HUES48 (cell line): ENCODE results near the gene TAOK1.

ENCODE experiments used
- H3K27ac ChIP-seq: one replicate; pipeline ENCODE4 v1.7.0; 2013; ENCODE audit warnings: low read depth, low read length, inconsistent platforms
- H3K27me3 ChIP-seq: 2 replicates; pipeline ENCODE4 v1.6.1; 2013; ENCODE audit warnings: mild to moderate bottlenecking, low read length; ENCODE audit not compliant: control insufficient read depth, insufficient read depth
- H3K36me3 ChIP-seq: 2 replicates; pipeline ENCODE4 v1.6.1; 2013; ENCODE audit warnings: low read length; ENCODE audit not compliant: control insufficient read depth, insufficient read depth
- H3K4me1 ChIP-seq: 2 replicates; pipeline ENCODE4 v1.6.1; 2013; ENCODE audit warnings: mild to moderate bottlenecking, low read length; ENCODE audit not compliant: control insufficient read depth, insufficient read depth
- H3K4me3 ChIP-seq: 2 replicates; pipeline ENCODE4 v1.5.1; 2013; ENCODE audit warnings: mild to moderate bottlenecking, low read depth, low read length
- H3K9ac ChIP-seq: 2 replicates; pipeline ENCODE4 v1.6.1; 2013; ENCODE audit warnings: mild to moderate bottlenecking, low read depth, low read length, moderate library complexity
- H3K9me3 ChIP-seq: 2 replicates; pipeline ENCODE4 v1.6.1; 2013; ENCODE audit warnings: low read length; ENCODE audit not compliant: control insufficient read depth, insufficient read depth

Gene TAOK1

GRCh38 chr17:29401258-29401657 is 11.1 kb downstream of the TAOK1 start:
- H3K27ac ChIP-seq: no peak overlapping the region
- no peaks in the 10 kb centered on the region for H3K9me3 ChIP-seq
- no peaks in the 10 kb centered on the region for H3K4me1 ChIP-seq
- no peaks in the 10 kb centered on the region for H3K27me3 ChIP-seq
- peaks cover 14% of the 10 kb centered on the region; the same call in 1 of the 2 replicates for H3K36me3 ChIP-seq
- H3K4me3 ChIP-seq: no peak overlapping the region
- H3K9ac ChIP-seq: no peak overlapping the region

- peaks cover 5% of the 10 kb centered on the region; the same call in 1 of the 2 replicates for H3K36me3 ChIP-seq
- H3K9me3 ChIP-seq: no peaks in the 10 kb centered on the region
- H3K27me3 ChIP-seq: no peaks in the 10 kb centered on the region
- no peak overlapping the region for H3K27ac ChIP-seq
- H3K4me3 ChIP-seq: no peak overlapping the region
- no peak overlapping the region for H3K9ac ChIP-seq
- H3K4me1 ChIP-seq: no peaks in the 10 kb centered on the region
Observed at GRCh38 chr17:29407856-29408255, 17.7 kb downstream of the TAOK1 start.

DNA sequence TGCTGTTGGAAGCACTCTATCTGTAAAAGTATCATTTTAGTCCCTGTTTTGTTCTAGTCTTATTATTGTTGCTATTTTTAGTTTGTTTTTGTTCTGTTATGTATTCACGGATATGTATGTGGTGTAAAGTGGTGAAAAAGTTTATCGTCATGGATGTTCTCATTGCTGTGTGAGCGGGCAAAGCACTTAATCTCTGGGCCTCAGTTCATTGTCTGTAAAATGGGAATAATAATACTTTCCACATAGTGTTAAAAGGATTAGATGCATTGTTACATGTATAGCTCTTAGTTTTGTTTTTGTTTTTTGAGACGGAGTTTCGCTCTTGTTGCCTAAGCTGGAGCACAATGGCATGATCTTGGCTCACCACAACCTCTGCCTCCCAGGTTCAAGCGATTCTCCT is 19.8 kb downstream of the TAOK1 start:
- no peak overlapping the region for H3K4me3 ChIP-seq
- no peaks in the 10 kb centered on the region for H3K4me1 ChIP-seq
- no peaks in the 10 kb centered on the region for H3K27me3 ChIP-seq
- H3K9me3 ChIP-seq: no peaks in the 10 kb centered on the region
- H3K27ac ChIP-seq: no peak overlapping the region
- no peaks in the 10 kb centered on the region for H3K36me3 ChIP-seq
- H3K9ac ChIP-seq: no peak overlapping the region

GRCh38 chr17:29412780-29413565 is 22.8 kb downstream of the TAOK1 start:
- Histone ChIP-seq H3K4me3 (no peak overlapping the region), H3K9me3 (no peaks in the 10 kb centered on the region), H3K27ac (no peak overlapping the region), H3K9ac (no peak overlapping the region), H3K27me3 (no peaks in the 10 kb centered on the region), H3K4me1 (no peaks in the 10 kb centered on the region), H3K36me3 (no peaks in the 10 kb centered on the region)

DNA sequence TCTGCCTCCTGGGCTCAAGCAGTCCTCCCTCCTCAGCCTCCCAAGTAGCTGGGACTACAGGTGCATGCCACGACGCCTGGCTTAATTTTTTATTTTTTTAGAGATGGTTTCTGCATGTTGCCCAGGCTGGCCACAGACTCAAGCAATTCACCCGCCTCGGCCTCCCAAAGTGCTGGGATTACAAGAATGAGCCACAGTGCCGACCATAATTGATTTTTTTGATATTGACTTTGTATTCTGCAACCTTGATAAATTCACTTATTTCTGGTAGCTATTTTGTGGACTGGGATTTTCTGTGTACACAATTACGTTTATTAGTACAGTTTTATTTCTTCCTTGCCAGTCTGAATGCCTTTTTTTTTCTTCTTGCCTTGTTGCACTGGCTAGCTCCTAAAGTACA is 30.0 kb downstream of the TAOK1 start:
- H3K36me3 ChIP-seq: no peaks in the 10 kb centered on the region; the same call in 1 of the 2 replicates
- no peaks in the 10 kb centered on the region for H3K4me1 ChIP-seq
- H3K9me3 ChIP-seq: no peaks in the 10 kb centered on the region
- H3K27ac ChIP-seq: no peak overlapping the region
- H3K9ac ChIP-seq: no peak overlapping the region
- no peak overlapping the region for H3K4me3 ChIP-seq
- no peaks in the 10 kb centered on the region for H3K27me3 ChIP-seq

DNA sequence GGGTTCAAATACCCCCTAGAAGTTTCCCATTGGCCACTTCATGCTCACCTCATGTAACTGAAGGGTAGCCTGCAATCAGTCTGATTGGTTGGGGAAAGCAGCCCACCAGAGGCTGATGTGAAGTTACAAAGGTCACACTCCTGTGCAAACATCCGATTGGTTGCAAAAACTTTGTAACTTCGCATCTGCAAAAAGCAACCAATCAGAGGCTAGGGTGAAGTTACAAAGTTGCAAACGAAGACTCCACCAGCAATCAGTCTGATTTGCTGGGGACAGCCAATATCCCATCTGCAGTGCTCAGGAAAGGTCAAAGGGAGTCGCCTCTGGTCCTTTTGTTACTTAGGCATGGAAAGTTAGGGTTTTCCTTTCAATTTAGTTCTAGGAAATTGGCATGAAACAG is 40.1 kb downstream of the TAOK1 start:
- Histone ChIP-seq H3K4me1 (peaks cover 8% of the 10 kb centered on the region), H3K36me3 (no peaks in the 10 kb centered on the region), H3K9me3 (no peaks in the 10 kb centered on the region), H3K9ac (no peak overlapping the region), H3K4me3 (no peak overlapping the region), H3K27ac (no peak overlapping the region), H3K27me3 (no peaks in the 10 kb centered on the region)

- H3K4me1 ChIP-seq: peaks cover 8% of the 10 kb centered on the region
- H3K27me3 ChIP-seq: no peaks in the 10 kb centered on the region
- no peak overlapping the region for H3K9ac ChIP-seq
- H3K36me3 ChIP-seq: no peaks in the 10 kb centered on the region
- H3K27ac ChIP-seq: peak overlapping the region; percentile 12
- no peak overlapping the region for H3K4me3 ChIP-seq
- H3K9me3 ChIP-seq: no peaks in the 10 kb centered on the region
Observed at GRCh38 chr17:29433541-29433940, 43.4 kb downstream of the TAOK1 start.

GRCh38 chr17:29434550-29434949 is 44.4 kb downstream of the TAOK1 start:
- Histone ChIP-seq H3K36me3 (peaks cover 4% of the 10 kb centered on the region; the same call in 1 of the 2 replicates), H3K27ac (no peak overlapping the region), H3K9me3 (no peaks in the 10 kb centered on the region), H3K4me1 (peaks cover 8% of the 10 kb centered on the region), H3K27me3 (no peaks in the 10 kb centered on the region), H3K4me3 (no peak overlapping the region), H3K9ac (no peak overlapping the region)

- no peak overlapping the region for H3K9ac ChIP-seq
- no peak overlapping the region for H3K4me3 ChIP-seq
- no peak overlapping the region for H3K27ac ChIP-seq
- H3K36me3 ChIP-seq: peaks cover 4% of the 10 kb centered on the region; the same call in 1 of the 2 replicates
- no peaks in the 10 kb centered on the region for H3K9me3 ChIP-seq
- no peaks in the 10 kb centered on the region for H3K27me3 ChIP-seq
- H3K4me1 ChIP-seq: peaks cover 3% of the 10 kb centered on the region
Observed at GRCh38 chr17:29442451-29442850, 52.3 kb downstream of the TAOK1 start.

- Histone ChIP-seq H3K27ac (no peak overlapping the region), H3K4me3 (no peak overlapping the region), H3K27me3 (no peaks in the 10 kb centered on the region), H3K9me3 (no peaks in the 10 kb centered on the region), H3K4me1 (peaks cover 3% of the 10 kb centered on the region), H3K36me3 (peaks cover 4% of the 10 kb centered on the region; the same call in 1 of the 2 replicates), H3K9ac (no peak overlapping the region)
Observed at GRCh38 chr17:29443041-29443739, 53.0 kb downstream of the TAOK1 start.

DNA sequence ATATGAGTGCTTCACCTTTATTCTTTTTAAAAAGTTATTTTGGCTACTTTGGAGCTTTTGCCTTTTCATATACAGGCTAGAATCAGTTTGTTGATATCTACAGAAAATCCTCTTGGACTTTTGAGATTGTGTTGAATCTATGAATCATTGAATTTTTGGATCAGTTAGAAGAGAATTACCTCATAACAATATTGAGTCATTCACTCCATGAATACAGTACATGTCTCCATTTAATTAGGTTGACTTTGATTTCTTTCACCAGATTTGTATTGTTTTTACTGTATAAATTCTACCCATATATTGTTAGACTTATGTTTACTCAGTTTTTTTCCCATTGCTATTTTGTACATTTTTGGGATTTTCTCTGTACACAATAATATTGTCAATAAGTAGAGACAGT is 54.4 kb downstream of the TAOK1 start:
- Histone ChIP-seq H3K27ac (no peak overlapping the region), H3K27me3 (no peaks in the 10 kb centered on the region), H3K9ac (no peak overlapping the region), H3K9me3 (no peaks in the 10 kb centered on the region), H3K4me3 (no peak overlapping the region), H3K36me3 (no peaks in the 10 kb centered on the region), H3K4me1 (peaks cover 3% of the 10 kb centered on the region)
